GM12864 (cell line): ENCODE results near the gene SOX8.
A peak's percentile ranks its signal among the peaks of the same experiment; 100 is the strongest.

Experiments used
- DNase-seq: peaks from one replicate; pipeline ENCODE4 v3.0.0-alpha.2; 2011; ENCODE audit warnings: low read depth
- H3K4me3 ChIP-seq: 2 replicates; pipeline ENCODE4 v1.5.1; 2011; ENCODE audit warnings: mild to moderate bottlenecking, low read depth, low read length, control low read depth
- TF ChIP-seq, protein P1 (sequence below): IDR thresholded peaks from 2 replicates; pipeline ENCODE4 v1.5.1; 2011; ENCODE audit warnings: low read depth, mild to moderate bottlenecking, moderate library complexity, low read length, control low read depth, inconsistent platforms; ENCODE audit errors: missing control alignments

Gene SOX8

DNA sequence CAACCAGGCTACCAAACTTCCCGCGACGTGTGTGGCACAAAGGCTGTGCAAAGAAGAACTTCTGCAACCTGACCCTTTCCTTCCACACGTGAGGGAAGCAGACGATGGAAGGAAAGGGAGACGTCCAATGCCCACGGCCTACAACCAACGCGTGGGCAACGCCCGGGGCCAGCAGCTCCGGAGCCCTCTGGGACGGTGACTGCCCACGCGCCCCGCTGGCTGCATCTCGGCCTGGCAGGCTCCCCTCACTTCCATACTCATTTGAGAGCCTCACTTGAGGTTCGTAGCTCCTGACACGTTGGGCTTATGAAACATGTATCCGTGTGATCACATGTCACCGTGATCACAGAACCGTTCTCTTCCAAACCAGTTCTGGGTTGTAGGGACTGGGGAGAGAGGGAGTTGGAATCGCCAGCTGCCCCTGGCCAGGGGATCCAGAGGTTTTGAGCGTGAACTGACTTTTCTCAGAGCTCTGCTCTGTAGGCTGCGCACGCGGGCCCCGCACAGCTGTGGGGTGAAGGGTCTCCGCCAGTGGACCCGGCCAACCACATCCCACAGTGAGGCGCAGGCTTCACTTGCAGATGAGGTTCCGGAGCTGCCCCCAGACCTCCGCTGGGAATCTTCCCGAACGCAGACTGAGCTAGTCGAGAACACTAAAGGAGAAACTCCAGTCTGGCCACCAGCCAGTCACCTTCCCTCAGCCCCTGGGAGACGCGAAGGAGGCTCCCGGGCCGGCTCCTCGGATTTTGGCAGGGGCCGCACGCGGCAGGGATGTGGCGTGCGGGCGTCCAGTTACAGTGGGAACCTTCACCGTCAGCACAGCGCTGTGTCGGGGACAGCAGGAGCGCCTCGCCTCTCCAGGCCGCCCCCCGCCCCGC is 11.8 kb upstream of the SOX8 start:
- TF ChIP-seq, protein P1, sequence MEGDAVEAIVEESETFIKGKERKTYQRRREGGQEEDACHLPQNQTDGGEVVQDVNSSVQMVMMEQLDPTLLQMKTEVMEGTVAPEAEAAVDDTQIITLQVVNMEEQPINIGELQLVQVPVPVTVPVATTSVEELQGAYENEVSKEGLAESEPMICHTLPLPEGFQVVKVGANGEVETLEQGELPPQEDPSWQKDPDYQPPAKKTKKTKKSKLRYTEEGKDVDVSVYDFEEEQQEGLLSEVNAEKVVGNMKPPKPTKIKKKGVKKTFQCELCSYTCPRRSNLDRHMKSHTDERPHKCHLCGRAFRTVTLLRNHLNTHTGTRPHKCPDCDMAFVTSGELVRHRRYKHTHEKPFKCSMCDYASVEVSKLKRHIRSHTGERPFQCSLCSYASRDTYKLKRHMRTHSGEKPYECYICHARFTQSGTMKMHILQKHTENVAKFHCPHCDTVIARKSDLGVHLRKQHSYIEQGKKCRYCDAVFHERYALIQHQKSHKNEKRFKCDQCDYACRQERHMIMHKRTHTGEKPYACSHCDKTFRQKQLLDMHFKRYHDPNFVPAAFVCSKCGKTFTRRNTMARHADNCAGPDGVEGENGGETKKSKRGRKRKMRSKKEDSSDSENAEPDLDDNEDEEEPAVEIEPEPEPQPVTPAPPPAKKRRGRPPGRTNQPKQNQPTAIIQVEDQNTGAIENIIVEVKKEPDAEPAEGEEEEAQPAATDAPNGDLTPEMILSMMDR, result no peak
- H3K4me3 ChIP-seq, result peak overlapping the region; percentile 74
- DNase-seq, result no peak

DNA sequence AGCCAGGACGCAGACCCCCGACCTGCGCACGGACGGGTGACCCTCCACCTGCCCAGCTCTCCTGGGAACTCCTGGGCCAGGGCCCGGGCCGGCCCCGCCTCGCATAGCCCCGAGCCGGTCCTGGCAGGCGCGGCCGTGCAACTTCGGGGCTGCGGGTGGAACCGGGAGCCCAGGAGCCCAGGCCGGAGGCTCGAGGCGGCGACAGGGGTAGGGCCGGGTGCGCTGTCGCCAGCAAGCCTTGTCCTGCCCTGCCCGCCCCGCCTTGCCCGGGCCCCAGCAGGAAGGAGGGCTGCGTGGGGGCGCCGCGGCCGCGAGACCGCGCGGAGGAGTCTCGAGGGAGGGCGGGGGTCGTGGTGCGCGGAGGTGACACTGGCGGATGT is 11.2 kb upstream of the SOX8 start:
- TF ChIP-seq, protein P1, result no peak
- no peak for DNase-seq
- peak overlapping the region; percentile 74 for H3K4me3 ChIP-seq

DNA sequence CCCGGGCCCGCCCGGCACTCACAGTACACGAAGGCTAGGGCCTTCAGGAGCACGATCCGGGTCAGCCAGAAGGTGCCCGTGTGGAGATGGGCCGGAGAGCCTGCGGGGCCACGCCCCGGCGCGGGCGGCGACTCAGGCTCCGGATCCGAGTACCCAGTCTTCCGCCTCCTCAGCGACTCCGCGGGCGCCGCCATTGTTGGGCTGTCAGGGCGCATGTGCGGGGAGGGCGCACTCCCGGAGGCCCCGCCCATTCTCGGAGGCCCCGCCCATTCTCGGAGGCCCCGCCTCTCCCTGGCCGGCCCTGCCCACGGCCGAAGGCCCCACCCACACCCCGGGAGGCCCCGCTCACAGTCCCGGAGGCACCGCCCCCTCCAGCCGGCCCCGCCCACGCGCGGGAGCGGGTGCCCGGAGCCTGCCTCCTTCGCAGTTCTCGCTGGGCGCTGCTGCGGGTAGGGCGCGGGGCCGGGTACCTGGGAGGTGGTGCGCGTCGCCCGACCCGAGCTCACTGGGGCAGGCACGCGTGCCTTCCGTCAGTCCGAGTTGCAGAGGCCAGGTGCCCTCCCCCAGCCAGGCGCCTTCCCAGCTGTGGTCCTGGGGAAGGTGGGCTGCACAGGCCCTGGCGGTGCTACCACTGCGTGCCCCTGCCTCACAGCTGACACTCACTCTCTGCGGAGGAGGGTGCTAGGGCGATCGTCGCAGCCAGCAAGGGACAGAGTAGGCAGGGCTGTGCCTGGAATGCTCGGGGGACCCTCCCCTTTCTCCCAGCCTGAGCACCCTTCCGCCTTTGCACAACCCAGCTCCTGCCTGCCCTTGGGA is 10.6 kb upstream of the SOX8 start, which contains the start of gene LMF1:
LMF1 (minus strand) TSS at position 219 of the 816 bp plus-strand sequence; CDS start at position 215, 4 bp downstream.
- DNase-seq, result peak; percentile 43
- TF ChIP-seq, protein P1, result no peak
- H3K4me3 ChIP-seq, result peak within 1 kb of the TSS; percentile 74

DNA sequence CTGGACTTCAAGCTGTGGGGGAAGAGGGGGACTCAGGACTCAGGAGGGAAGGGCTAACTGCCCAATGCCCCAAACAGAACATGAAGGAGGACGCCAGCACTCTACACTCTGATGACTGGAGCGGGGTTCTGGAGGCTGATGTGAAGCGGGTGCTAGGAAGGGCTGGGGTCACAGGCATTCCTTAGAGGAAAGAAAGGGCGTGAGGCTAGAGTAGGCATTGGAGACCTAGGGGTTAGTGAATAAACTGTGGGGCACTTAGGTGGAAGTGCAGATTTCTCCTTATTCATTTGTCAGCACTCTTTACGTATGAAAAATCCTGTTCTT is 10.0 kb upstream of the SOX8 start:
- no peak overlapping the region for H3K4me3 ChIP-seq
- TF ChIP-seq, protein P1, result no peak
- no peak for DNase-seq

DNA sequence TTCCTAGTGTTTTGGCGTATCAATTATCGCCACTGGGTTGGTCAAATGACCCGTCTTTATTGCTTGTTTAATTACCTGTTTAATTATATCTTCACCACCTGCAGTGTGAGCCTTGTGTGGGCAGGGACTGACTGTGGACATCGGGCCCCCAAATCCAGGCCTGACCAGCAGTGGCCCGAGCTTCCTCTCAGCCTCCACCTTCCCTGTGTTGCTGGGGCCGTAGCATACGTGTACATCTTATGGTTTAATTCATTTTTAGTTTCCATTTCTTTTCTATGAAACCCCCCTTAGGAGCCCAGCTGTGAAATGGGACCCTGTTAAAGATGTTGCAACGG is 9.6 kb upstream of the SOX8 start:
- no peak for DNase-seq
- TF ChIP-seq, protein P1, result no peak
- H3K4me3 ChIP-seq, result no peak overlapping the region

DNA sequence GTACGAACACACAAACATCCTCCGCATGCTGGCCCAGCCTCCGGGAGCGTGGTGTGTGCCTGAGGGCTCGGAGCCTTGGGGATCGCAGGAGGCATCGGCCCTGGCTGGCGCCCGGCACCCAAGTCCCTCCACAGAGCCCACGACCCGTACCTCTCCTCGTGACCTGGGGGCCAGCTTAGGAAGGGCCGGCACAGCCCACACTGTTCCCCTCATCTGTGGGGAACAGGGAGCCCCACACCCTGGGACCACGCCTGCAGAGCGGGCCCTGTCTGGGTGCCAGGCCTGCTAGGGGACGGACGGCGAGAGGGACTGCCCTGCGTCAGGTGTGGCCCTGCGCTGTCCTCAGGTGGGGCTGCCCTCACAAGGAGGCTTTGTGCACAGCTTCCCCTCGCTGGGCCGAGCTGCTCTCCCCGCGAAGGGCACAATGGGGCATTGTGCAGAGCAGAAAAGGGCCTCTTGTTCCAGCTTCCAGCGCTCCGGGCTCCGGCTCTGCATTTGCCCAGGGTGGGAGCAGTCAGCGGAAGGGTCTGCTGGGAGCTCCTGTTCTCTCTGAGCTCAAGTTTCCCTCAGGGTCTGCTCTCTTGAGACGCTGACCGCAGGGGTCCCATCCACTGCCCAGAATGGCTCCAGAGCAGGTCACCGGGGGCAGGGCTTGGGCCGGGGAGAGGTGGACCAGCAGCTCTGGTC is 9.1 kb upstream of the SOX8 start:
- no peak overlapping the region for H3K4me3 ChIP-seq
- TF ChIP-seq, protein P1, result no peak
- no peak for DNase-seq
